ENCODE results near the gene SLC2A13.

GRCh38 chr12:39984670-39985069 lies 121.2 kb downstream of the SLC2A13 start:
- TF ChIP-seq CTCF (IDR thresholded peaks at IDR 0.05): no peak
- no peak for TF ChIP-seq REST (IDR thresholded peaks at IDR 0.05; ENCODE audit: insufficient read depth in 1 of 2, low read depth in 2 of 2, low read length in 1 of 2)
- no peak for TF ChIP-seq TCF7L2 (IDR thresholded peaks at IDR 0.05; ENCODE audit: low read depth, low read length)
